GM21717 (cell line): ENCODE results near the gene ZCCHC8.
"Not testable (repeated sequence)": the region's sequence is repeated elsewhere in the genome, so short reads cannot be mapped to it uniquely, and the experiment has no call there.

ENCODE experiments used
- ATAC-seq: cut with Tn5 transposase; IDR thresholded peaks from one replicate; pipeline ENCODE4 v1.9.1; 2021; ENCODE audit warnings: mild to moderate bottlenecking, moderate library complexity; ENCODE audit not compliant: unreplicated experiment

Gene ZCCHC8

DNA sequence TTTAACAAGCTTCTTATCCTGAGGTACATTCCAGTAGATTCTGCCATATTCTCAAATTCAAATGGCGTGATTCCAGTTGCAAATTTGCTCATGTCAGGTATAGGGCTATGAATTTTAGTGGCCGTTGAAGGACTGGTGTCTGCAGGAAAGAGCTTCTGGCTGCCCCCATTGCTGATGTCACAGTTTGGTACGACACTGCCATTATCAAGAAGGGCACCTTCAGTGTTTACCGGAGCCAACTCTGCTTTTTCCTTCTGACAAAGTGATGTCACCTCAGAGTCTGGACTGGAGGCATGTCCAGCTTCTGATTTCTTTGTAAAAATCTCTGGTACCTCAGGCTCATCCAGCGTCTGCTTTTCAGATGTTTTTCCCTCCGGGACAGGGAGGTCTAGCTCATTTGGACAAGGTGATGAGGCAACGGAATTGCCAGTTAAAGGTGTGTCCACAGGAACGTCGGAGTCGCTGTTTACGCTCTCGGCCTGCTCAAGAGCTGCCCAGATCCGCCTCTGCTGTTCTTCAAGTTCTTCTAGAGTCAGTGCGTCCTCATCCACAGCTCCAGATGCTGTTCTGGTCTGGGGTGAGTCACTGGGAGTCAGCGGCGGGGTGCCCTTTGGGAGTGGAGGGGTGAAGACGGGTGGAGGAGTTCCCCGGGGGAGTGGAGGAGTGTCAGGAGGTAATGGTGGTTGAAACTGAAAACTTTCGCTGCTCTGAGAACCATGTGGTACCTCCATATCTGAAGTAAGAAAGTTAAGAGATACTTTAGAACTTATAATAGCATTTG, 27.0 kb downstream of the ZCCHC8 start:
- no peak for ATAC-seq

DNA sequence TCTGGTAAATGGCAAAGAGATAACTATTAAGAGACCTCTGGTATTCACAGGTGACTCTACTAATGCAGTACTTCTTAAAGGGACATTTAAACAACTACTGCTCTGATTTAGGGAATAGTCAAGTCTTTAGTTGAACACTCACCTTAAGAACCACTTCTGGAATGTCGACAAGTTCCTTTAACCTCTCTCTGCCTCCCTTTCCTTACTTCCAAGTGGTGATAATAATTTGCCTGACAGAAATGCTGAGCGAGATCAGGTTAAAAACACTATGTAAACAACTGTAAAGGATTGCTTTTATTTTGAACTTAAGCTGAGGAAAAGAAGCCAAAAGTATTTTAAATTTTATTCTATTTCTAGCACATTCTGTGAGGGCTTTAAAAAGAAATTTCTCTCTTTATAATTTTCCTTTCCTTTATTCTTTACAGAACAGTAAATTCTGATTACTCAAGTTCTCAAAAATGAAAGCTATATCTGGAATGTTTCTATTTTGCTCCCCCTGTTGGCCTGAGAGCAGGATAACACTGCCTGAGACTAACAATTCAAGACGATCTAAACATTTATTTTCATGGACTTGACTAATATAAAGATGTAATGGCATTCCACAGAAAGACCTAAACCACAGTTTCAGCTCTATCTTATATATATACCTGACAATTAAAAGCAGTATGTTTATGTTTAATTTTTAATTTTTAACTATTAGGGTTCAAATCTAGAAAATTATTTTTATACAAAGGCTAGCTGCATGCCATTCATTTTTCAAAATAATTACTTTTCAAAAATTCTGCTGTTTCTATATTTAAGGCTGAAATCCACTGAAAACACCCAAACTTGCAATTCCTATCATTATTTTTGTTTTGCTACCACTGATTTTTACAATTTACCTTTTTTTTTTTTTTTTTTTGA, 29.2 kb downstream of the ZCCHC8 start:
- no peak for ATAC-seq

DNA sequence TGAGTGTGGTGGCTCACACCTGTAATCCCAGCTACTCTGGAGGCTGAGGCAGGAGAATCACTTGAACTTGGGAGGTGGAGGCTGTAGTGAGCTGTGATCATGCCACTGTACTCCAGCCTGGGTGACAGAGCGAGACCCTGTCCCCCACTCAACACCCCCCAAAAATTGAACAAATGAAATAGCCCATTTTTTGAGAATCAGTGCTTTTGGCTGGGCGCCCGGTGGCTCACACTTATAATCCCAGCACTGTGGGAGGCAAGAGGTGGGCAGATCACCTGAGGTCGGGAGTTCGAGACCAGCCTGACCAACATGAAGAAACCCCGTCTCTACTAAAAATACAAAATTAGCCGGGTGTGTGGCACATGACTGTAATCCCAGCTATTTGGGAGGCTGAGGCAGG, 30.2 kb downstream of the ZCCHC8 start:
- ATAC-seq, result not testable (repeated sequence)

DNA sequence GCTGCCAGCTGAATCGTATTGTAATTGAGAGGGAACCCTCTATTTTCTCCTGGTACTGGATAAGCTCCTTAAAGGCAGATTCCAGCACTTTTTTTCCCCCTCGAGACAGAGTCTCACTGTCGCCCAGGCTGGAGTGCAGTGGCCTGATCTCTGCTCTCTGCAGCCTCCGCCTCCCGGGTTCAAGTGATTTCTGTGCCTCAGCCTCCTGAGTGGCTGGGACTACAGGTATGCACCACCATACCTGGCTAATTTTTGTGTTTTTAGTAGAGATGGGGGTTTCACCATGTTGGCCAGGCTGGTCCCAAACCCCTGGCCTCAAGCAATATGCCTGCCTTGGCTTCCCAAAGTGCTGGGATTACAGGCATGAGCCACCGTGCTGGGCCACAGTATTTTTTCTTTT, 30.9 kb downstream of the ZCCHC8 start:
- ATAC-seq, result not testable (repeated sequence)

DNA sequence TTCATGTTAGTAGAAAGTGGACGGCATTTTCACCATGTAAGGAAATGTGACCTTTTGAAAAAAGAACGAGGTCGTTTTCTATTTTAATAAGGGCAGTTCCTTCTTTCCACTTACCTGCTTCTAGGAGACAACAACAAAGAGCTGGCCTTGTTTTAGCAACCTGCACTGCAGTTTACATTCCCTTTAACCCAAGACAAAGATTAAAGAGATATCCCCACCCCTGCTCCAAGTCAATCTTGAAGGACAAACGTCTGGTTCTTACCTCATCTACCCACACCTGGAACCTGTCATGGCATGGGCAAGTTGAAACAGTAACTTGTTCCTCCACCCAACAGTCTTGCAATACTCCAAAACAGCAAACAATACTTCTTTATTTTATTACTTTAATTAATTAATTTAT, 32.7 kb downstream of the ZCCHC8 start:
- no peak for ATAC-seq

DNA sequence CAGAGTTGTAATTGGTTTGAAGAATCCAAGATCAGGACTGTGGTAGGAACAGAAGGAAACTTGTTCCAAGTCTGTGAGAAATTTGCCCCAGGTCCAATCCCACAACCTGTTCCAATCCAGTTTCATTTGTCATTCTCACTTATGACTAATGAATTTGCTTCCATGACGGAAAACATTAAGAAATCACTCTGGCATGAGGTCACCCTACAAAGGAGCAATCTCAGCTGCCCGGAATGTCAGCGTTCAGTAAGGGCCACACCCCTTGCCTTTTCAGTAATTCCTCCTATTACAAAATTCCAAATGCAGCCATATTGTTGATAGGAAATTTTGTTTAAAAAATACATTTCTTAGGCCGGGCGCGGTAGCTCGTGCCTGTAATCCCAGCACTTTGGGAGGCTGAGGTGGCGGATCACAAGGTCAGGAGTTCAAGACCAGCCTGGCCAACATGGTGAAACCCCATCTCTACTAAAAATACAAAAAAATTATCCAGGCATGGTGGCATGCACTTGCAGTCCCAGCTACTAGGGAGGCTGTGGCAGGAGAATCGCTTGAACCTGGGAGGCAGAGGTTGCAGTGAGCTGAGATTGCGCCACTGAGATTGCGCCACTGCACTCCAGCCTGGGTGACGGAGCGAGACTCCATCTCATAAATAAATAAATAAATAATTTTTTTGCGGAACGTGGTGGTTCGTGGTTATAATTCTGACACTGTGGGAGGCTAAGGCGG, 36.3 kb downstream of the ZCCHC8 start:
- ATAC-seq, result not testable (repeated sequence)

DNA sequence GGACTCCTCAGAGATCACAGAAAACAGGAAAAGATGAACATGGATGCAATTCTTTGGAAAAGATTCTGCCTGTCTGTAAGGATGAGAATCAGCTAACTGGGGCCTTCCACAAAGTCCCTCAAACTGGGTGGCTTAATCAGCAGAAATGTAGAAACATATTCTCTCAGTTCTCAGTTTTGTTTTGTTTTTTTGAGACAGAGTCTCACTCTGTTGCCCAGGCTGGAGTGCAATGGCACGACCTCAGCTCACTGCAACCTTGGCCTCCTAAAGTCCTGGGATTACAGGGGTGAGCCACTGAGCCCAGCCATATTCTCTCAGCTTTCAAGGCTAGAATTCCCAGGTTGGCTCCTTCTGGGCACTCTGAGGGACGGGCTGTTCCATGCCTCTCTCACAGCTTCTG, 40.1 kb downstream of the ZCCHC8 start:
- no peak for ATAC-seq

DNA sequence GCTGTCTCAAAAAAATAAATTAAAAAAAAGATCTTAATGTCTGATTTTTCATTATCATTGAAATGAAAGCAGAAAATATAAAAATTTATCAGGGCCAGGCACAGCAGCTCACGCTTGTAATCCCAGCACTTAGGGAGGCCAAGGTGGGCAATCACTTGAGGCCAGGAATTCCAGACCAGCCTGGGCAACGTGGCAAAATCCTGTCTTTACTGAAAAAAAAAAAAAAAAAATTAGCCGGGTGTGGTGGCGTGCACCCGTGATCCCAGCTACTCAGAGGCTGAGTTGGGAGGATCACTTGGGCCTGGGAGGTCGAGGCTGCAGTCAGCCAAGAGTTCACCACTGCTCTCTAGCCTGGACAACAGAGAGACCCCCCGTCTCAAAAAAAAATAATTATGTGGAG, 40.7 kb downstream of the ZCCHC8 start:
- ATAC-seq, result no peak

DNA sequence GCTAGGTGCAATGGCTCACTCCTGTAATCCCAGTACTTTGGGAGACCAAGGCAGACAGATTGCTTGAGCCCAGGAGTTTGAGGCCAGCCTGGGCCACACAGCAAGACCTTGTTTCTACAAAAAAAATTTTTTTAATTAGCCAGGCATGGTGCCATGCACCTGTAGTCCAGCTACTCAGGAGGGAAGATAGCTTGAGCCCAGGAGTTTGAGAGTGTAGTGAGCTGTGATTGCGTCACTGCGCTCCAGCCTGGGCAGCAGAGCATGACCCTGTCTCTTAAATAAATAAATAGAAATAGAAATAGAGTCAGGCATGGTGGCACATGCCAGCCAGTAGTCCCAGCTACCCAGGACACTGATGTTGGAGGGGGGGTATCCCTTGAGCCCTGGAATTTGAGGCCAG, 41.5 kb downstream of the ZCCHC8 start:
- no peak for ATAC-seq

DNA sequence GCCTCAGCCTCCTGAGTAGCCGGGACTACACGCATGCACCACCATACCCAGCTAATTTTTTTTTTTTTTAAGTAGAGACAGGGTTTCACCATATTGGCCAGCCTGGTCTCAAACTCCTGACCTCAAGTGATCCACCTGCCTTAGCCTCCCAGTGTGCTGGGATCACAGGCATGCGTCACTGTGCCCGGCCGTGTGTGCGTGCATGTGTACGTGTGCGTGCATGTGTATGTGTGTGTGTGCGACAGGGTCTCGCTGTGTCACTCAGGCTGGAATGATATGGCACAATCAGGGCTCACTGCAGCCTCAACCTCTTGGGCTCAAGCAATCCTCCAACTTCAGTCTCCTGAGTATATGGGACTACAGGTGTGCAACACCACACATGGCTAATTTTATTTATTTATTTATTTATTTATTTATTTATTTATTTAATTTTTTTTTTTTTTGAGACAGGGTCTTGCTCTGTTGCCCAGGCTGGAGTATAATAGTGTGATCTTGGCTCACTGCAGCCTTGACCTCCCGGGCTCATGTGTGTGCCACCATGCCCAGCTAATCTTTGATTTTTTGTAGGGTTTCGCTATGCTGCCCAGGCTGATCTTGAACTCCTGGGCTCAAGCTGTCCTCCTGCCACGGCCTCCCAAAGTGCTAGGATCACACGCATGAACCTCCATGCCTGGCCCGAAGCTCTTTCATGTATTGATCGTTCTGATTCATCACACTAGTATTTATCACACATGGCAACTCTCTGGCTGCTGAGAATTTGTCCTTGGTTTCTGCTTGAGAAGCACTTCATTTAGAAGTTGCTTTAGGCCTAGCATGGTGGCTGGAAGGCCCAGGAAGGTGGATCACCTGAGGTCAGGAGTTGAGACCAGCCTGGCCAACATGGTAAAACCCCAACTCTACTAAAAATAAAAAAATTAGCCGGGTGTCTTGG, 42.4 kb downstream of the ZCCHC8 start:
- ATAC-seq, result no peak

DNA sequence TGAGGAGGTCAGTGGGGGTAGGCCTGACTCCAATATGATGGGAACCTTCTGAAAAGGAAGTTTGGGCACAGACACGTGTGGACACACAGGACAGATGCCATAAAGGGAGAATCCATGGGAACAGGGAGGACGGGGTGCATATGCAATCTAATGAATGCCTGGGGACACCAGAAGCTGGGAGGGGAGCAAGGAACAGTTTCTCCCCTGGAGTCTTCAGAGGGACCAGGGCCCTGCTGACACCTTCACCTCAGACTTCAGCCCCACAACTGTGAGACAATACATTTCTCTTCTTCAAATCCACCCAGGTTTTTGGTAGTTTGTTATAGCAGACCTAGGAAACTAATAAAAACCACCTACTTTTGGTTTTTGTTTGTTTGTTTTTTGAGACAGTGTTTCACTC, 43.1 kb downstream of the ZCCHC8 start:
- ATAC-seq, result no peak

DNA sequence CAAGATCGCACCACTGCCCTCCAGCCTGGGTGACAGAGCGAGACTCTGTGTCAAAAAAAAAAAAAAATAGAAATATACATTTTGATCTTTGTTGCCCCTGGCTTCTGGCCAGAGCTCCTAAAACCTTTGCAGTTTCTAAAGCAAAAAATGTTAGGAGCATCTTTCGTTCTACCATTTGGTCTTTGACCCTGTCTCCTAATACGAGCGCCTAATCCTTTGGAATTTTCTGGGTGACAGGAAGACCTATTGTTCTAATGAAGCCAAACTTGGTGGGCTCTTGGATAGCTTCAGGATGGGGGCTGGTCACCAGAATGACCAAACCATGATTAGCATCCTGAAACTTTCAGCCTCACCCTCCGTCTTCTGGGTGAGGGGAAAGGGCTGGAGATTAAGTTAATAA, 46.0 kb downstream of the ZCCHC8 start:
- ATAC-seq, result no peak

DNA sequence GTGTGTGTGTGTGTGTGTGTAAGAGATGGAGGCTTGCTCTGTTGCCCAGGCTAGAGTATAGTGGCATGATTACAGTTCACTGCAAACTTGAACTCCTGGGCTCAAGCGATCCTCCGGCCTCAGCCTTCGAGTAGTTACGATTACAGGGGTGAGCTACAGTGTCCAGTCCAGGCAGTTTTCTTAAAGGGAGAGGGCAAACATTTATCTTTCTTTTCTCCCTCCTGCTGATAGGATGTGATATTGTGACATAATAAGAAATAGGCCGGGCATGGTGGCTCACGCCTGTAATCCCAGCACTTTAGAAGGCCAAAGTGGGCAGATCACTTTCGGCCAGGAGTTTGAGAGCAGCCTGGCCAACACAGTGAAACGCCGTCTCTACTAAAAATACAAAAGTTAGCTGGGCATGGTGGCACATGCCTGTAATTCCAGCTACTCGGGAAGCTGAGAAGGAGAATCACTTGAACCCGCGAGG, 46.4 kb downstream of the ZCCHC8 start:
- no peak for ATAC-seq

DNA sequence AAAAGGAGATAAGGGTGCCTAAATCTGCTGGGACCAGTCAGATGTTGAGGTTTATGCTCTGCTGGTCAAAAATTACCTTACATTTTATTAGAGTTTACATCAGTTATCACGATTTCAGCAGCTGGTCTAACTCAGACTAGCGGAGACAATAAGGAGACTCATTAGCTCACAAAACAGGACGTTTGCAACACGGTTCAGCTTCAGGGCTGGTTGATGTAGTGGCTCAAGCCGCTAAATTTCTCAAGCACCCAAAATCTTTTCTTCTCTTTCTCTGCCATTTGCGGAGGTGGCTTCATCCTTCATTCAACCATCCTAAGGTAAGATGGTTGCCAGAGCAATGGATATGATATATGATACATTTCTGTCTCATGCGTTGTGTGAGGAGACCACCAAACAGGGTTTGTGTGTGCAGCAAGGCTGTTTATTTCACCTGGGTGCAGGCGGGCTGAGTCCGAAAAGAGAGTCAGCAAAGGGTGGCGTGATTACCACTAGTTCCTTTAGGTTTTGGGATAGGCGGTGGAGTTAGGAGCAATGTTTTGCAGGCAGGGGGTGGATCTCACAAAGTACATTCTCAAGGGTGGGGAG, 47.9 kb downstream of the ZCCHC8 start:
- no peak for ATAC-seq

DNA sequence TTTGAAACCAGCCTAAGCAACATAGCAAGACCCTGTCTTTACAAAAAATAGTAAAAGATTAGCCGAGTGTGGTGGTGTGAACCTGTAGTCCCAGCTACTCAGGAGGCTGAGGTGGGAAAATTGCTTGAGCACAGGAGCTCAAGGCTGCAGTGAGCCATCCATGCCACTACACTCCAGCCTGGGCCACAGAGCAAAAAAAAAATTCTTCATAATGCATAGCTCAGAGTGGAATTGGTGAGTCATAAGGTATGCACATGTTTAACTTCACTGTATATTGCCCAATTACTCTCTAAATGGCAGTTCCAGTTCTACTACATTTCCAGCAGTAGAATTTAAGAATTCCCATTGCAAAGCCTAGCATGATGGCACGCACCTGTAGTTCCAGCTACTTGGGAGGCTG, 51.4 kb downstream of the ZCCHC8 start:
- no peak for ATAC-seq

DNA sequence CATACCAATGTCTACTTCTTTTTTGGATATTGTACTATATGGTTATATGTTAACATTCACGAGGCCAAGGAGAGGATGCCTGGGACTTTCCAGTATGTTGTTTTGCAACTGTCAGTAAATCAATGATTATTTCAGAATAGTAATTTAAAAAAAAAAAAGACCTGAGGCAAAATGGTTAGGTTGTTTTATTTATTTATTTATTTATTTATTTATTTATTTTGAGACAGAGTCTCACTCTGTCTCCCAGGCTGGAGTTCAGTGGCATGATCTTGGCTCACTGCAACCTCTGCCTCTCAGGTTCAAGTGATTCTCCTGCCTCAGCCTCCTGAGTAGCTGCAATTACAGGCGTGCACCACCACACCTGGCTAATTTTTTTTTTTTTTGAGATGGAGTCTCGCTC, 52.9 kb downstream of the ZCCHC8 start:
- ATAC-seq, result not testable (repeated sequence)

DNA sequence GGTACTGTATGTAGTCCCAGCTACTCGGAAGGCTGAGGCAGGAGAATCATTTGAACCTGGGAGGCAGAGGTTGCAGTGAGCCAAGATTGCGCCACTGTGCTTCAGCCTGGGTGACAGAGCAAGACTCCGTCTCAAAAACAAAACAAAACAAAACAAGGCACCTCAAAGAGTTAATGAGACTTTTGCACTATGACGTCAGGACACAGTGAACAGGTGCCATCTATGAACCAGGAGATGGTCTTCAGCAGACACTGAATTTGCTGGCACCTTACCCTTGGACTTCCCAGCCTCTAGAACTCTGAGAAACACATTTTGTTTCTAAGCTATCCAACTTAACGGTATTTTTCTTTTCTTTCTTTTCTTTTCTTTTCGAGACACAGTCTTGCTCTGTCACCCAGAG, 54.3 kb downstream of the ZCCHC8 start:
- not testable (repeated sequence) for ATAC-seq

DNA sequence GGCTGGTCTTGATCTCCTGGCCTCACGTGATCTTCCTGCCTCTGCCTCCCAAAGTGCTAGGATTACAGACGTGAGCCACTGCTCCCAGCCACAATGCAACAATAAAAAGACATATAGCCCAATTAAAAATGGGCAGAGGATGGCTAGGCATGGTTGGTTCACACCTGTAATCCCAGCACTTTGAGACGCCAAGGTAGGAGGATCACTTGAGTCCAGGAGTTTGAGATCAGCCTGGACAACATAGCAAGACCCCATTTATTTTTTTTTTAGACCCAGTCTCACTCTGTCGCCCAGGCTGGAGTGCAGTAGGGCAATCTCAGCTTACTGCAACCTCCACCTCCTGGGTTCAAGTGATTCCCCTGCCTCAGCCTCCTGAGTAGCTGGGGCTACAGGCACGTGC, 56.7 kb downstream of the ZCCHC8 start:
- ATAC-seq, result not testable (repeated sequence)

DNA sequence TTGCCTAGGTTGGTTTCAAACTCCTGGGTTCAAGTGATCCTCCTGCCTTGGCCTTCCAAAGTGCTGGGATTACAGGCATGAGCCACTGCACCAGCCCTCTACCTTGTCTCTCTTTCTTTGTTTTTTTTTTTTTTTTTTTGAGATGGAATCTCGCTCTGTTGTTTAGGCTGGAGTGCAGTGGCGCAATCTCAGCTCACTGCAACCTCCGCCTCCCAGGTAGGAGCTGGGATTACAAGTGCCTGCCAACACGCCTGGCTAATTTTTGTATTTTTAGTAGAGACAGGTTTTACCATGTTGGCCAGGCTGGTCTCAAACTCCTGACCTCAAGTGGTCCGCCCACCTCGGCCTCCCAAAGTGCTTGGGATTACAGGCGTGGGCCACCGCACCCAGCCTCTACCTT, 61.9 kb downstream of the ZCCHC8 start:
- not testable (repeated sequence) for ATAC-seq

DNA sequence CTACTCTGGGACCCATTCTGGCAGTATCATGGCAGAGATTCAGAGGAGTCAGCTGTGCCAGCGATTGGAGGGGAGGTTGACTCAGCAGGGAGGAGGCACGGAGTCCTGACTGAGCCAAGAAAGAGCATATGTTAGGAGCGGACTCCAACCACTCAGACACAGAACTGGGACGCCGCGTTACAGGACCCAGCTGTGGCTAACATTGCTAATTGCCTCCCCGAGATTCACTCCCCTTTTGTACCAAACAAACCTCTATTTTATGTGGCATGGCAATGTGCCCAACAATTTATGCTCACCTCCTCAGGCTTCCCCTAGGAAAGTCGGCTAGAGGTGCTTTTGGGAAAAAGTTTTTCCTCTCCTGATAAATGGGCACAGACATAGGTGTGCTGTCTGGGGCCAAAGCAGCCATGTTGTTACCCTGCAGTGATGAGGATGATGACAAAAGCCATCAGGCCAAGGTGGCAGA, 63.0 kb downstream of the ZCCHC8 start:
- no peak for ATAC-seq
